NCI-H526 treated with DMSO at 0.1 percent for 48 hours (cell line): Measurements from ENCODE around the gene DOCK2.

Source experiments
- DNase-seq: peaks from one replicate; lab custom pipeline; 2025; lab: John Stamatoyannopoulos, UW

The DOCK2 gene

GRCh38 chr5:169905017-169905416, 267.9 kb downstream of the DOCK2 start:
- no peak for DNase-seq

- DNase-seq = no peak
These were observed 269.9 kb downstream of the DOCK2 start for GRCh38 chr5:169906745-169907649.

GRCh38 chr5:169908864-169909263, 271.8 kb downstream of the DOCK2 start:
- DNase-seq = no peak

GRCh38 chr5:169909945-169910344, 272.9 kb downstream of the DOCK2 start:
- DNase-seq = no peak

GRCh38 chr5:169910393-169910792, 273.3 kb downstream of the DOCK2 start:
- DNase-seq = no peak

- peak; percentile 19 for DNase-seq
These were observed 274.6 kb downstream of the DOCK2 start for GRCh38 chr5:169911448-169912212.

- DNase-seq = no peak
These were observed 276.4 kb downstream of the DOCK2 start for GRCh38 chr5:169913479-169913878.

GRCh38 chr5:169914766-169915165, 277.7 kb downstream of the DOCK2 start:
- no peak for DNase-seq

- DNase-seq = no peak
These were observed 280.4 kb downstream of the DOCK2 start for GRCh38 chr5:169917500-169917899.

GRCh38 chr5:169918228-169918627, 281.2 kb downstream of the DOCK2 start:
- DNase-seq = no peak

GRCh38 chr5:169920474-169920873, 283.4 kb downstream of the DOCK2 start:
- DNase-seq = no peak

- no peak for DNase-seq
These were observed 284.3 kb downstream of the DOCK2 start for GRCh38 chr5:169921384-169921783.

GRCh38 chr5:169921949-169922348, 284.9 kb downstream of the DOCK2 start:
- DNase-seq = peak; percentile 42

- no peak for DNase-seq
These were observed 285.4 kb downstream of the DOCK2 start for GRCh38 chr5:169922474-169922873.

GRCh38 chr5:169923988-169924387, 286.9 kb downstream of the DOCK2 start:
- peak; percentile 53 for DNase-seq

GRCh38 chr5:169933127-169933526, 296.1 kb downstream of the DOCK2 start:
- no peak for DNase-seq

GRCh38 chr5:169933616-169934015, 296.5 kb downstream of the DOCK2 start:
- no peak for DNase-seq

GRCh38 chr5:169934990-169935389, 297.9 kb downstream of the DOCK2 start:
- no peak for DNase-seq

- peak; percentile 8 for DNase-seq
These were observed 298.7 kb downstream of the DOCK2 start for GRCh38 chr5:169935762-169936161.

GRCh38 chr5:169938439-169938838, 301.4 kb downstream of the DOCK2 start:
- no peak for DNase-seq

GRCh38 chr5:169939731-169940130, 302.7 kb downstream of the DOCK2 start:
- no peak for DNase-seq

GRCh38 chr5:169941542-169941941, 304.5 kb downstream of the DOCK2 start:
- DNase-seq = no peak

- no peak for DNase-seq
These were observed 305.1 kb downstream of the DOCK2 start for GRCh38 chr5:169942181-169942580.
